HFF-Myc (cell line): Measurements from ENCODE around the gene TAF7.
"Not testable (repeated sequence)": the region's sequence is repeated elsewhere in the genome, so short reads cannot be mapped to it uniquely, and the experiment has no call there.

Experiments used
- DNase-seq: peaks from one replicate; pipeline ENCODE4 v3.0.0-alpha.2; 2011; ENCODE audit warnings: low read depth; ENCODE audit errors: extremely low read depth
- H3K4me3 ChIP-seq: replicated peaks from 2 replicates; pipeline ENCODE4 v1.5.1; 2011; ENCODE audit warnings: low read depth, mild to moderate bottlenecking, control low read depth, low read length
- TF ChIP-seq, protein P1 (sequence below): IDR thresholded peaks from 2 replicates; pipeline ENCODE4 v1.5.1; 2012; ENCODE audit warnings: mild to moderate bottlenecking, low read depth, low read length, control low read depth; ENCODE audit errors: missing control alignments

Gene TAF7

DNA sequence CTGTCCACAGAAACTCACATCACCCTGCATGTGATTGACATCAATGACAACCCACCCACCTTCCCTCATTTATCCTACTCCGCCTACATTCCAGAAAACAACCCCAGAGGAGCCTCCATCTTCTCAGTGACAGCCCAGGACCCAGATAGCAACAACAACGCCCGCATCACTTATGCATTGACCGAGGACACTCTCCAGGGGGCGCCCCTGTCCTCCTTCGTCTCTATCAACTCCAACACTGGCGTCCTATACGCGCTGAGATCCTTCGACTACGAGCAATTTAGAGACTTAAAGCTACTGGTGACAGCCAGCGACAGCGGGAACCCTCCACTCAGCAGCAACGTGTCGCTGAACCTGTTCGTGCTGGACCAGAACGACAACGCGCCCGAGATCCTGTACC is 24.7 kb upstream of the TAF7 start:
- DNase-seq: no peak
- TF ChIP-seq, protein P1, sequence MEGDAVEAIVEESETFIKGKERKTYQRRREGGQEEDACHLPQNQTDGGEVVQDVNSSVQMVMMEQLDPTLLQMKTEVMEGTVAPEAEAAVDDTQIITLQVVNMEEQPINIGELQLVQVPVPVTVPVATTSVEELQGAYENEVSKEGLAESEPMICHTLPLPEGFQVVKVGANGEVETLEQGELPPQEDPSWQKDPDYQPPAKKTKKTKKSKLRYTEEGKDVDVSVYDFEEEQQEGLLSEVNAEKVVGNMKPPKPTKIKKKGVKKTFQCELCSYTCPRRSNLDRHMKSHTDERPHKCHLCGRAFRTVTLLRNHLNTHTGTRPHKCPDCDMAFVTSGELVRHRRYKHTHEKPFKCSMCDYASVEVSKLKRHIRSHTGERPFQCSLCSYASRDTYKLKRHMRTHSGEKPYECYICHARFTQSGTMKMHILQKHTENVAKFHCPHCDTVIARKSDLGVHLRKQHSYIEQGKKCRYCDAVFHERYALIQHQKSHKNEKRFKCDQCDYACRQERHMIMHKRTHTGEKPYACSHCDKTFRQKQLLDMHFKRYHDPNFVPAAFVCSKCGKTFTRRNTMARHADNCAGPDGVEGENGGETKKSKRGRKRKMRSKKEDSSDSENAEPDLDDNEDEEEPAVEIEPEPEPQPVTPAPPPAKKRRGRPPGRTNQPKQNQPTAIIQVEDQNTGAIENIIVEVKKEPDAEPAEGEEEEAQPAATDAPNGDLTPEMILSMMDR: peak; percentile 3
- no peak overlapping the region for H3K4me3 ChIP-seq

DNA sequence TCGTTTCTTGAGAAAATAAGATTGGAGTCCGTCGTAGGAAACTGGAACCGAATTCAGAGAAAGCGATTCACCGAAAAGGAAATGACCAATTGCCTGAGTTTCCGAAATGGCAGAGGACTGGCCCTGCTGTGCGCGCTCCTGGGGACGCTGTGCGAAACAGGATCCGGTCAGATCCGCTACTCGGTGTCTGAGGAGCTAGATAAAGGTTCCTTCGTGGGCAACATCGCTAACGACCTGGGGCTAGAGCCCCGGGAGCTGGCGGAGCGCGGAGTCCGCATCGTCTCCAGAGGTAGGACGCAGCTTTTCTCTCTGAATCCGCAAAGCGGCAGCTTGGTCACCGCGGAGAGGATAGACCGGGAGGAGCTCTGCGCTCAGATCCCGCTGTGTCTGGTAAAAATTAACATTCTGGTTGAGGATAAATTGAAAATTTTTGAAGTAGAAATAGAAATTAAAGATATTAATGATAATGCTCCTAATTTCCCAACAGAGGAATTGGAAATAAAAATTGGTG is 23.4 kb upstream of the TAF7 start:
- TF ChIP-seq, protein P1: no peak
- no peak for DNase-seq
- H3K4me3 ChIP-seq: no peak overlapping the region

DNA sequence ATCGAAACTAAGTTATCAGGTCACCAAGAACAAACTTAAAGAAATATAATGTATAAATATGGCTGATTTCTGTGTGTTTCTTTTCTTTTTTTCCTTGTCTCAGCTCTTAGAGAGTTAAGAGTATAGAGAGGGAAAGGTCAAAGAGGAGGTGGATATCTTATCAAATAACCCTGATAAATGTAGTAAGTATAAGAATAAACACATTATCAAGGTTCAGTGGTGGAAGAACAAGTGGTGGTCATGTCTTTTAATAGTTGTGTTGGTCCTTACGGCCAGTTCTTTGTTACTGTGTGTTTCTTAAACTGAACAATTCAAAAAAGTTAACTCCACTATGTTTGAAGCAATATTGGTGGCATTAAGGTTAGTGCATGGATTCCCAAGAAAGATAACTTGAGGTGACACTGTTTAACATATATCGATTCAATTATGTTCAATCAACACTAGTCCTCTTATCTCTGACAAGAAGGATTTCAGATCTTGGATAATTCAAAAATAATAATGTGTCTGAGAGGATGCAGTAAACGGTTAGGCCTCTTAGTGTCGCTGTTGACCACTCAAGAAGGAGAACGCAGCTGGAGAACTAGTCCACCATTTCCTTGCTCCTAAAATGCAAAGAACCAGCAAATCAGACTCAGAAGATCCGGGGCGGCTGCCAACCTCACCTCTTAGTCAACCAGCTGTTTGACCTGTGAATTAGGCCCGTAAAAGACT is 22.8 kb upstream of the TAF7 start, which contains the start of gene PCDHGA3:
TSS of gene PCDHGA3 (plus strand) at position 588 of the 711 bp plus-strand sequence. CDS start 205 bp downstream, outside the sequence.
- no peak within 1 kb of the TSS for H3K4me3 ChIP-seq
- no peak for DNase-seq
- TF ChIP-seq, protein P1: peak; percentile 37

DNA sequence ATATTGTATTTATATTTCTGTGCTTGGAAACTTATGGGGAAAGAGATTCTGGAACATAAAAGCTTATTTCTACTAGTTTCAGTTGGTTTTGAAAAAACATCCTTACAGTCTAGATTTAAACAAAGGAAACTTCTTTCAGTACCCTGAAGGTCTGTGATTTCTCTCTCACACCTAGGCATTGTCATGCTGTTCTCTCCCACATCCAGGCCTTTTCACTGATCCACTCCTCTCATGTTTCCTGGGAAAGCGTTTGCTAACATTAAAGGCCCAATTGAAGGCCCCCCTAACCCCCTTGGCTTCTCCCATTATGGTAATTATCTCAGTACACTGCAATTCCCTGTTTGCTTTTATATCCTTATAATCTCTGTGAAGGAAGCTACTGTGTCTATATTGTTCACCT is 22.2 kb upstream of the TAF7 start:
- TF ChIP-seq, protein P1: no peak
- no peak overlapping the region for H3K4me3 ChIP-seq
- no peak for DNase-seq

DNA sequence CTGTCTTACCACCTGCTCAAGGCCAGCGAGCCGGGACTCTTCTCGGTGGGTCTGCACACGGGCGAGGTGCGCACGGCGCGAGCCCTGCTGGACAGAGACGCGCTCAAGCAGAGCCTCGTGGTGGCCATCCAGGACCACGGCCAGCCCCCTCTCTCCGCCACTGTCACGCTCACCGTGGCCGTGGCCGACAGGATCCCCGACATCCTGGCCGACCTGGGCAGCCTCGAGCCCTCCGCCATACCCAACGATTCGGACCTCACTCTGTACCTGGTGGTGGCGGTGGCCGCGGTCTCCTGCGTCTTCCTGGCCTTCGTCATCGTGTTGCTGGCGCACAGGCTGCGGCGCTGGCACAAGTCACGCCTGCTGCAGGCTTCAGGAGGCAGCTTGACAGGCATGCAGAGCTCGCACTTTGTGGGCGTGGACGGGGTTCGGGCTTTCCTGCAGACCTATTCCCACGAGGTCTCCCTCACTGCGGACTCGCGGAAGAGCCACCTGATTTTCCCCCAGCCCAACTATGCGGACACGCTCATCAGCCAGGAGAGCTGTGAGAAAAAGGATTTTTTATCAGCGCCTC is 20.3 kb upstream of the TAF7 start:
- DNase-seq, H3K4me3 ChIP-seq: not testable (repeated sequence)

DNA sequence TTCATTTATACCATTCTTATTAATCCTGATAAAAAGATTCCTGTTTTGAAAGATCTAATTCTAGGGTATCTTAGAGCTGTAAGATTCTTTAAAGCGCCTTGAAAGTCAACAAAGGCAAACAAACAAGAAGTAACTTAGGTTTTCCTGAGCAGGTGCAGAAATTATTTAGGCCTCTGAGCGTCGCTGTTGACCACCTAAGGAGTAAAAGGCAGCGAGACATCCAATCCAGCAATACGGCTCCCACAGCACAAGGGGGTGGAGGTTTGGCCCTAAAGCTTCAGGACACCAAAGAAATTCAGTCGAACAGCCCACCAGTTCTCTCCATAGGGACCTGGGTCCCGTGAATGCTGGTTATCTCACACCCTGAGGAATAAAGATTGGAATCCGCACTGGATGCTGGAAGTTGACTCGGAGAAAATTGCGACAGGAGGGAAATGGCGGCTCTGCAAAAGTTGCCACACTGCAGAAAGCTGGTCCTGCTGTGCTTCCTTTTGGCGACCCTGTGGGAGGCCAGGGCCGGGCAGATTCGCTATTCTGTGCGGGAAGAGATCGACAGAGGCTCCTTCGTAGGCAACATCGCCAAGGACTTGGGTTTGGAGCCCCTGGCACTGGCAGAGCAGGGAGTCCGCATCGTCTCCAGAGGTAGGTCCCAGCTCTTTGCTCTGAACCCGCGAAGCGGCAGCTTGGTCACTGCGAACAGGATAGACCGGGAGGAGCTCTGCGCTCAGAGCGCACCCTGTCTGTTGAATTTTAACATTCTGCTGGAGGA is 18.1 kb upstream of the TAF7 start, which contains the start of gene PCDHGA2:
TSS of gene PCDHGA2 (plus strand) at position 223 of the 769 bp plus-strand sequence.
- DNase-seq: no peak

DNA sequence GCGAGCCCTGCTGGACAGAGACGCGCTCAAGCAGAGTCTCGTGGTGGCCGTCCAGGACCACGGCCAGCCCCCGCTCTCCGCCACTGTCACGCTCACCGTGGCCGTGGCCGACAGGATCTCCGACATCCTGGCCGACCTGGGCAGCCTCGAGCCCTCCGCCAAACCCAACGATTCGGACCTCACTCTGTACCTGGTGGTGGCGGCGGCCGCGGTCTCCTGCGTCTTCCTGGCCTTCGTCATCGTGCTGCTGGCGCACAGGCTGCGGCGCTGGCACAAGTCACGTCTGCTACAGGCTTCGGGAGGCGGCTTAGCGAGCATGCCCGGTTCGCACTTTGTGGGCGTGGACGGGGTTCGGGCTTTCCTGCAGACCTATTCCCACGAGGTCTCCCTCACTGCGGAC is 12.0 kb upstream of the TAF7 start:
- not testable (repeated sequence) for DNase-seq, H3K4me3 ChIP-seq

More for the DNA sequence above, 18.1 kb upstream of the TAF7 start, which contains the start of gene PCDHGA2:
- H3K4me3 ChIP-seq: peak within 1 kb of the TSS; percentile 11; the same call in 1 of the 2 replicates
- TF ChIP-seq, protein P1: peak; percentile 48
